ENCODE data around the gene FILIP1L. TPM values are rescaled to one million over a fixed set of nuclear protein-coding genes. Genes with fewer than 3 reads are reported as not detected.

Gene FILIP1L
- total RNA-seq, 1 experiment from 2014 or later = 0.07 TPM

- TF ChIP-seq CTCF (conservative IDR thresholded peaks at IDR 0.05) = no peak
- Histone ChIP-seq H3K4me2 (ENCODE audit: insufficient read depth, insufficient read length, low read length) (no peak overlapping the region), H3K9ac (ENCODE audit: extremely low read depth, insufficient read length, low read length) (no peak overlapping the region), H3K79me2 (ENCODE audit: insufficient read depth, low read length) (no peaks in the 10 kb centered on the region), H2BK15ac (ENCODE audit: low read depth, low read length) (no peak overlapping the region), H3K18ac (ENCODE audit: insufficient read length, low read depth, low read length) (no peak overlapping the region), H4K20me1 (ENCODE audit: control insufficient read depth, insufficient read depth, insufficient read length) (no peaks in the 10 kb centered on the region), H3K79me1 (ENCODE audit: insufficient read depth, low read depth, low read length, poor library complexity, severe bottlenecking) (no peaks in the 10 kb centered on the region), H4K8ac (replicated peaks; ENCODE audit: insufficient read length, low read depth, low read length) (no peak overlapping the region), H3K9me3 (ENCODE audit: control insufficient read depth, low read depth, low read length) (no peaks in the 10 kb centered on the region), H3K4me1 (ENCODE audit: insufficient read depth, low read length) (no peaks in the 10 kb centered on the region), H3K23ac (ENCODE audit: insufficient read length, low read depth, low read length) (no peak overlapping the region), H3T11ph (ENCODE audit: low read length) (no peak overlapping the region), H3K23me2 (ENCODE audit: insufficient read length, low read depth, low read length, poor library complexity, severe bottlenecking) (no peaks in the 10 kb centered on the region), H2BK5ac (ENCODE audit: insufficient read length, low read length) (no peak overlapping the region), H2BK20ac (ENCODE audit: low read depth, low read length, poor library complexity, severe bottlenecking) (no peak overlapping the region), H2AFZ (ENCODE audit: low read length) (no peak overlapping the region), H3K27ac (ENCODE audit: insufficient read length, low read depth, low read length) (no peak overlapping the region), H3K27me3 (ENCODE audit: insufficient read depth, low read length) (no peaks in the 10 kb centered on the region), H2BK120ac (ENCODE audit: low read depth, low read length, poor library complexity, severe bottlenecking) (no peak overlapping the region), H3K4ac (ENCODE audit: low read depth, low read length) (no peak overlapping the region), H3K14ac (ENCODE audit: insufficient read depth, low read length) (no peak overlapping the region), H2AK5ac (ENCODE audit: insufficient read length, low read length) (no peak overlapping the region), H3K56ac (ENCODE audit: insufficient read length, low read depth, low read length) (no peak overlapping the region), H4K91ac (ENCODE audit: insufficient read length, low read depth, low read length) (no peak overlapping the region), H4K5ac (ENCODE audit: insufficient read length, low read depth, low read length) (no peak overlapping the region), H2BK12ac (ENCODE audit: insufficient read length, low read depth, low read length) (no peak overlapping the region)
- H3K4me3 Mint-ChIP-seq = no peak overlapping the region
- no CpG with 5 or more reads among the region's 1 CpG for WGBS (ENCODE audit: extremely low coverage, insufficient read length, low lambda C conversion rate)
- no peak overlapping the region for H3K27ac Mint-ChIP-seq
- peaks cover 4 to 5% of the 10 kb centered on the region in 2 experiments; a peak in 2 of 4 replicates for H3K4me1 Mint-ChIP-seq
- no peak for DNase-seq
- H3K36me3 Mint-ChIP-seq (ENCODE audit: insufficient read depth in 1 of 3, low read depth in 3 of 3) = no peaks in the 10 kb centered on the region
- H3K27me3 Mint-ChIP-seq (ENCODE audit: low read depth) = no peaks in the 10 kb centered on the region
- no peaks in the 10 kb centered on the region for H3K9me3 Mint-ChIP-seq
Observed at GRCh38 chr3:100027321-100027720, 87.0 kb downstream of the FILIP1L start.
